ENCODE results near the gene IZUMO4.

- TF ChIP-seq CTCF (IDR thresholded peaks at IDR 0.05) (no peak), EZH2 (IDR thresholded peaks at IDR 0.05) (no peak), EZH2phosphoT487 (IDR thresholded peaks at IDR 0.05) (no peak)
Observed at GRCh38 chr19:2062389-2062729, 34.4 kb upstream of the IZUMO4 start.

Measured in neural progenitor cell (in vitro differentiated cells).